Measurements from ENCODE around the gene SLC25A53.

Gene SLC25A53

GRCh38 chrX:104151037-104151436, 5.8 kb downstream of the SLC25A53 start:
- no peak for TF ChIP-seq CTCF (IDR thresholded peaks at IDR 0.05)

- no peak for TF ChIP-seq CTCF (IDR thresholded peaks at IDR 0.05)
These were observed 15.6 kb downstream of the SLC25A53 start for GRCh38 chrX:104141087-104141760.

- no peak for TF ChIP-seq CTCF (IDR thresholded peaks at IDR 0.05)
These were observed 19.3 kb downstream of the SLC25A53 start for GRCh38 chrX:104137496-104137895.

GRCh38 chrX:104136241-104137019, 20.4 kb downstream of the SLC25A53 start:
- TF ChIP-seq CTCF (IDR thresholded peaks at IDR 0.05): peak; percentile 58

- no peak for TF ChIP-seq CTCF (IDR thresholded peaks at IDR 0.05)
These were observed 21.1 kb downstream of the SLC25A53 start for GRCh38 chrX:104135677-104136076.

GRCh38 chrX:104134583-104135261, 22.1 kb downstream of the SLC25A53 start:
- no peak for TF ChIP-seq CTCF (IDR thresholded peaks at IDR 0.05)

- no peak for TF ChIP-seq CTCF (IDR thresholded peaks at IDR 0.05)
These were observed 26.0 kb downstream of the SLC25A53 start for GRCh38 chrX:104130808-104131207.
